Activated naive CD8-positive, alpha-beta T cell treated with anti-CD3 and anti-CD28 coated beads, Interleukin-2, amount 10 ng/mL, durations not matched to agents 7 days and 5 days (primary cell): ENCODE data around the gene USP50. TPM values are rescaled to one million over a fixed set of nuclear protein-coding genes. Genes with fewer than 3 reads are reported as not detected.
A peak's percentile ranks its signal among the peaks of the same experiment; 100 is the strongest.
"Not testable (repeated sequence)": the region's sequence is repeated elsewhere in the genome, so short reads cannot be mapped to it uniquely, and the experiment has no call there.

Source experiments
- ATAC-seq: fragments of 150-1000 bp; cut with Tn5 transposase; one replicate; pipeline ENCODE4 v1.10.0; 2021; ENCODE audit warnings: low read depth, moderate library complexity
- POLR2A ChIA-PET: fragments of 350-600 bp; sonication (Branson Sonifier 250); formaldehyde crosslinking; loops from one replicate; lab custom pipeline; 2021; ENCODE audit warnings: antibody characterized with exemption; lab: Charles Lee
- DNase-seq: peaks from one replicate; pipeline ENCODE4 v3.0.0; 2021
- H3K27ac Mint-ChIP-seq: one replicate; pipeline ENCODE4 v1.8.0; 2022; ENCODE audit warnings: mild to moderate bottlenecking, mixed read lengths
- H3K27me3 Mint-ChIP-seq: one replicate; pipeline ENCODE4 v1.8.0; 2022; ENCODE audit warnings: mild to moderate bottlenecking, moderate library complexity, mixed read lengths
- H3K36me3 Mint-ChIP-seq: one replicate; pipeline ENCODE4 v1.8.0; 2021; ENCODE audit warnings: mild to moderate bottlenecking, mixed read lengths
- H3K4me1 Mint-ChIP-seq: one replicate; pipeline ENCODE4 v1.8.0; 2021; ENCODE audit warnings: mixed read lengths
- H3K4me3 Mint-ChIP-seq: one replicate; pipeline ENCODE4 v1.8.0; 2022; ENCODE audit warnings: mild to moderate bottlenecking, moderate library complexity, mixed read lengths
- H3K9me3 Mint-ChIP-seq: one replicate; pipeline ENCODE4 v1.8.0; 2021; ENCODE audit warnings: mixed read lengths
- total RNA-seq, 2 experiments: library from RNA; stranded (reverse); gene quantifications; one replicate each; pipeline ENCODE4 v1.2.3, GENCODE V29; 2021

USP50 gene
- under 1 TPM in 1 of 2 experiments, not detected in 1; 0.54 TPM for total RNA-seq

DNA sequence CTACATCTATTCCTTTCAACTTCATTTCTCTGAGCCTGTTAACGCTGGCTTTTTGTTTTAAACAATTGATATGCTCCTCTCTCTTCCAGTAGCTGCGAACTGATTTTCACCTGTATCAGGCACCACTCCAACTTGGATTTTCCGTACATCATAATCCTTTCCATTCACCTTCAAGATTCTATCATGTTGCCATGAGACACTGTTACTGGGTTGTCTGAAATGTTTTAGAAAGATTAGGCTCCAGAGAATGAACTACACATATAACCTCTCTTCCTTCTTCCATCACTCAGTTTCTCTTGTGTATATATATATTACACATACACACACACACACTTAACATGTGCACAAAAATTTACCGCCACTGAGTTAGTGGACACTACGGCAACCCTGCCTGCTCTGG lies at the start of gene USP50:
USP50 (minus strand) TSS at position 101 of the 400 bp plus-strand sequence. CDS start 141 bp downstream, outside the sequence.
- POLR2A ChIA-PET = no interaction called here

DNA sequence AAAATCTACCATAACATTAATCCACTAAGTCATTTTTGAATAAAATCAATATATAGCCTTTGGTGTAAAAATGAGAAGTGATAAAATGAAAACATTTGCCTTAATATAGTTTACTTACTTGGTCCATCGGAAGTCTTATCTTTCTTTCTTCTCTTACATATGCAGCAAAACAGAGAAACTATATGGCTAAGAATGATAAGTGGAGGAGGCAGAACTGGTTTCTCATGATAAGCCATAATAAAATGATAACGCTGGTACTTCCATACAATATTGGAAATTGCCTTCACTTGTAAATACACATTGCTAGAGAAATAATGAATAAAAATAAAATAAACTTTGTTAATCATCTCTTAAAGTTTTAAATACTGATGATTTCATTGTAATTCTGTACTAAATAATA lies 47.8 kb upstream of the USP50 start:
- Mint-ChIP-seq H3K4me3 (no peak overlapping the region), H3K27ac (no peak overlapping the region), H3K9me3 (no peaks in the 10 kb centered on the region), H3K4me1 (peaks cover 2% of the 10 kb centered on the region), H3K27me3 (no peaks in the 10 kb centered on the region), H3K36me3 (peaks cover 27% of the 10 kb centered on the region)
- ATAC-seq = no peak
- POLR2A ChIA-PET = no interaction called here
- no peak for DNase-seq

More for the DNA sequence above, at the start of gene USP50:
- DNase-seq = no peak
- Mint-ChIP-seq H3K27me3 (peaks cover 2% of the 10 kb centered on the region), H3K4me1 (no peaks in the 10 kb centered on the region), H3K36me3 (no peaks in the 10 kb centered on the region), H3K9me3 (no peaks in the 10 kb centered on the region), H3K4me3 (no peak within 1 kb of the TSS), H3K27ac (no peak within 1 kb of the TSS)
- no peak for ATAC-seq

DNA sequence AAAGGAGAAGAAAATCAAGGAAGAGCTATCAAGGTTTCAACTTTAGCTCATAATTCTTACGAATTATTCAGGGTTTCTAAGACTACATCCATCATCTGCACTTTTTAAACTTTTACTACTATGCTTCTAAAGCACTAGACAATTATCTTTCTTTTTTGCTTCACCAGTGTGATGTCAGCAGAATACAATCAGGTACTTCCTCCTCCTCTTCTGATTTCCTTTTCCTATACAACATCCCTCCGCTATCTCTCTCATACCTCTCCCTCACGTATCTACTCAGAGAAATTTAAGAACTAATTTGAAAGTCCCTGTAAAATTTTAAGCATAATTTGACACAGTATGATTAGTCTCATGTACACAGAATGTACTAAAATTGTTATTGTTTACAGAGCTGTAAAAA lies 47.3 kb upstream of the USP50 start:
- no peaks in the 10 kb centered on the region for H3K27me3 Mint-ChIP-seq

GRCh38 chr15:50590288-50590687 lies 43.8 kb upstream of the USP50 start:
- Mint-ChIP-seq H3K36me3 (peaks cover 30% of the 10 kb centered on the region), H3K9me3 (no peaks in the 10 kb centered on the region), H3K4me1 (peaks cover 2% of the 10 kb centered on the region), H3K4me3 (no peak overlapping the region), H3K27ac (no peak overlapping the region), H3K27me3 (no peaks in the 10 kb centered on the region)
- DNase-seq (no peak), ATAC-seq (no peak)
- POLR2A ChIA-PET = no interaction called here

More for the DNA sequence above, 47.3 kb upstream of the USP50 start:
- POLR2A ChIA-PET = no interaction called here
- peaks cover 28% of the 10 kb centered on the region for H3K36me3 Mint-ChIP-seq
- no peak overlapping the region for H3K4me3 Mint-ChIP-seq
- DNase-seq (no peak), ATAC-seq (no peak)
- H3K9me3 Mint-ChIP-seq = no peaks in the 10 kb centered on the region
- peaks cover 2% of the 10 kb centered on the region for H3K4me1 Mint-ChIP-seq
- no peak overlapping the region for H3K27ac Mint-ChIP-seq

GRCh38 chr15:50577492-50577891 lies 31.0 kb upstream of the USP50 start:
- no peak for ATAC-seq
- POLR2A ChIA-PET = no interaction called here
- peaks cover 18% of the 10 kb centered on the region for H3K36me3 Mint-ChIP-seq

DNA sequence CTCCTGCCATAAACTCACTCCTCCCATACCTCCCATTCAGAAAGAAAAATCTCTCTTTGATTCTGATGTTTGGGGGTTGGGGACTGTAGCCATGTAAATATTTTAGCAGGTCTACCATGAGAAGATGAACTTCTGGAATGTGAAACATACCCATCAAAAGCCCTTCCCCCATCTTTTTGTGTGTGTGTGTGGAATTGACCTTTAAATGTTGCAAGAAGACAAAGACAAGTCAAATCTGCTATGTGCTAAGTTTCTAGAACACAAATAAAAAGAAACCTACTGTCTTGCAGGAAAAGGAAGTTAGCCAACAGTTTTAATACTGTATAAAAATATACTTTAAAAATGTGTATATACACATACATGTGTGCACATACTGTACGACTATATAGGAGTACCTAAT lies 29.7 kb upstream of the USP50 start:
- Mint-ChIP-seq H3K4me1 (peaks cover 5% of the 10 kb centered on the region), H3K27ac (no peak overlapping the region), H3K9me3 (no peaks in the 10 kb centered on the region), H3K36me3 (peaks cover 21% of the 10 kb centered on the region), H3K27me3 (no peaks in the 10 kb centered on the region), H3K4me3 (no peak overlapping the region)
- POLR2A ChIA-PET = no interaction called here
- DNase-seq (no peak), ATAC-seq (no peak)

More at GRCh38 chr15:50577492-50577891, 31.0 kb upstream of the USP50 start:
- peaks cover 5% of the 10 kb centered on the region for H3K4me1 Mint-ChIP-seq
- H3K27me3 Mint-ChIP-seq = no peaks in the 10 kb centered on the region
- no peak overlapping the region for H3K27ac Mint-ChIP-seq
- H3K4me3 Mint-ChIP-seq = no peak overlapping the region
- H3K9me3 Mint-ChIP-seq = no peaks in the 10 kb centered on the region
- no peak for DNase-seq

DNA sequence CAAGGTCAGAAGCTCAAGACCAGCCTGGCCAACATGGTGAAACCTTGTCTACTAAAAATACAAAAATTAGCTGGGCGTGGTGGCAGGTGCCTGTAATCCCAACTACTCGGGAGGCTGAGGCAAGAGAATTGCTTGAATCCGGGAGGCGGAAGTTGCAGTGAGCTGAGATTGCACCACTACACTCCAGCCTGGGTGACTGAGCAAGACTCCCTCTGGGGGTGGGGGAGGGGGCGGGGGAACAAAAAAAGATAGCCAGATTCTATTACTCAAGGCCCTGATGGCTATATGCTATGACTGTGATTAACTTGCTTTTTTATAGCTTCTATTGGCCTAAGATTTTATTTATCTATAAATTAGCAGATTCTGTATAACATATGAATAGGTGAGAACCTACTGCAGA lies 27.4 kb upstream of the USP50 start:
- peaks cover 28% of the 10 kb centered on the region for H3K36me3 Mint-ChIP-seq
- DNase-seq, H3K27me3 Mint-ChIP-seq, H3K4me1 Mint-ChIP-seq, H3K27ac Mint-ChIP-seq, H3K4me3 Mint-ChIP-seq, H3K9me3 Mint-ChIP-seq, ATAC-seq, POLR2A ChIA-PET: not testable (repeated sequence)

GRCh38 chr15:50563756-50564155 lies 17.3 kb upstream of the USP50 start:
- POLR2A ChIA-PET = no interaction called here
- ATAC-seq (no peak), DNase-seq (no peak)
- H3K9me3 Mint-ChIP-seq = no peaks in the 10 kb centered on the region
- no peak overlapping the region for H3K4me3 Mint-ChIP-seq
- no peaks in the 10 kb centered on the region for H3K27me3 Mint-ChIP-seq
- H3K4me1 Mint-ChIP-seq = peaks cover 13% of the 10 kb centered on the region
- H3K27ac Mint-ChIP-seq = no peak overlapping the region
- peaks cover 26% of the 10 kb centered on the region for H3K36me3 Mint-ChIP-seq

DNA sequence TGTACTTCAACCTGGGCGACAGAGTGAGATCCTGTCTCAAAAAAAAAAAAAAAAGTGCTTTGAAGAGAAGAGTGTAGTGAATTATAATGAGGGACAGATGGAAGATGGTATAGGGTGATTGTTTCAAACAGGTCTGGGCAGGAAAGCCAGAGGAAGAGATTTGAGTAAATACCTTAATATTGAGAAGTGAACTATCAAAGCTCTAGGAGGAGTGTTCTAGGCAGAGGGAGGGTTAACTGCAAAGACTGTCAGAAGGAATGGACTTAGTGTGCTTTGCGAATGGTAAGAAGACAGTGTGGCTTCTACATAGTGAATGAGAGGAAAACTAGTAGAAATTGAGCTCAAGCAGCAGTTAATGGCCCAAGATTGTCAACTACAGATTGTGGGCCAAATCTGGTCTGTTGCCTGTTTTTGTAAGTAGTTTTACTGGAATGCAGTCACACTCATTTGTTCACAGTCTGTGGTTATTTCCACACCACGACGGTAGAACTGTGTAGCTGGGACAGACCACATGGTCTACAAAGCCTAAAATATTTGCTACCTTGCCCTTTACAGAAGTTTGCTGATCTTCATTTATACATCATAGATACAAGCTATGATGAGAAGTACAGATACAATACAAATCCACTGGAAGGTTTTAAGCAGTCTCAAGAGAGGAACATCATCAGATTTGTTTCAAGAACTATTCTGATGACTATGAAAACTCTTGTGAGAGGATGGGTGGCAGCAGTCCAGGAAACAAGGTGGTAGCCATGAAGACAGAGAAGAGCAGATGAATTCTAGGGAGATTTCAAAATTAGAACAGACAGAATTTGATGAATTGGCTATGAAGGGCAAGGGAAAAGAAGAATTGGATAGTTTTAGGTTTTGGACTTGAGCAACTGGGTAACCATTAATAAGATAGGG lies 16.5 kb upstream of the USP50 start:
- no peaks in the 10 kb centered on the region for H3K9me3 Mint-ChIP-seq
- H3K4me1 Mint-ChIP-seq = peaks cover 13% of the 10 kb centered on the region
- DNase-seq (no peak), ATAC-seq (peak; percentile 67)
- H3K27me3 Mint-ChIP-seq = no peaks in the 10 kb centered on the region
- H3K27ac Mint-ChIP-seq = peak overlapping the region; percentile 68
- H3K4me3 Mint-ChIP-seq = peak overlapping the region; percentile 7
- peaks cover 26% of the 10 kb centered on the region for H3K36me3 Mint-ChIP-seq
- POLR2A ChIA-PET = interaction anchor here (0.7 to 1.0 kb wide), 3 partner anchors 20 to 346 kb away, joined by 3 read pairs; no protein-coding TSS in a partner anchor

- DNase-seq (no peak), ATAC-seq (peak; percentile 42)
- Mint-ChIP-seq H3K36me3 (peaks cover 34% of the 10 kb centered on the region), H3K9me3 (no peaks in the 10 kb centered on the region), H3K4me1 (peaks cover 22% of the 10 kb centered on the region), H3K4me3 (no peak overlapping the region), H3K27ac (no peak overlapping the region), H3K27me3 (no peaks in the 10 kb centered on the region)
- POLR2A ChIA-PET = interaction anchor here (0.6 kb wide), 1 partner anchor 295 kb away, joined by 3 read pairs; no protein-coding TSS in a partner anchor
Observed at GRCh38 chr15:50558012-50558411, 11.5 kb upstream of the USP50 start.

DNA sequence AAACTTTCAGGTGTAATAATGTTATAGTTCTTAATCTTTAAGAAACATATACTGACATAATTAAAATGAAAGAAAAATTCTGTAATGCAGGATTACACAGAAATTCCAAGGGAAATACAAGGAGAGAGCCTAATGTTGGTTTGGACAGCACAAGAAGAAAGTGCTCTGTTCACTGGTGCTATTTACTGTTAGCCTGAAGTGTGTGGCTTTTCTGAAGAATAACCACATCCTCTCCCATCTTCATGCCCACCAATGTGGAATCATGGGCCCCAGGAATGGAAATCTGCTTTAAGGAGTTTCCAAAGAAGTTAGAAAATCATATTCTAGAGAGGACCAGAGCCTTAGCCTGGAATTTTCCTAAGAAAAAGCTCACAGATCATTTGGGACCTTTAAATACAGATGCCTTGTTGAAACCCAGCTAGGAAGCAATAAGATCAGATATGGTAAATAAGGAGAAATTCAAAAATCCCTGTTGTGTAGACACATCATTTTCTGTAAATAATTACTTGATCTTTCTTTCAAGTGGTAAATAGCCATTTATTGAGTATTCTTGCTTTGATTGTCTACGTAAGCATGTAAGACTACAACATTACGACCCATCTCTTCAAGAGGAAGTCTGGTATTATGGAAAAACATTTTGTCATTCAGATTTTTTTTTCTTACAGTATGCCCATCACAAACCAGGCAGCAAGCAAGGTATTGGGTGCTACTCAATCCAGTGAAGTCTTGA lies 10.3 kb upstream of the USP50 start:
- no peaks in the 10 kb centered on the region for H3K27me3 Mint-ChIP-seq
- H3K4me1 Mint-ChIP-seq = peaks cover 15% of the 10 kb centered on the region
- peak overlapping the region; percentile 25 for H3K4me3 Mint-ChIP-seq

DNA sequence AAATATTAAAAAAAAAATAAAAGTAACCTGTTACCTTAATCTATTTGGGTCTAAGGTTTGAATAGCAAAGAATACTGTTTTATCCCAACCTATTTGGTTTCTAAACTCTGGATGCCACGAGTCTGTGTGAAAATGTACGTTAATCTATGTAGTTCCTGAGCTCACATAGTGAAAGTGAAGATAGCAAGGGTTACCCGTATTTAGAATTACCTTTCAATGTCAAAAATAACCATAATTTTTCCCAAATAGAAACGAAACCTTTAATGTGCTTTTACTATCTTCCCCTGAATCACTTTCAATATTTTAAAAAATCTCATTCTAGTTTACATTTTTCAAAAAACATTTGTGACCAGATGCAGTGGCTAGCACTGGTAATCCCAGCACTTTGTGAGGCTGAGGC lies 5.8 kb upstream of the USP50 start:
- Mint-ChIP-seq H3K36me3 (peaks cover 15% of the 10 kb centered on the region), H3K27ac (no peak overlapping the region), H3K9me3 (no peaks in the 10 kb centered on the region), H3K27me3 (peaks cover 2% of the 10 kb centered on the region), H3K4me3 (no peak overlapping the region), H3K4me1 (peaks cover 11% of the 10 kb centered on the region)
- no peak for DNase-seq
- POLR2A ChIA-PET = no interaction called here
- no peak for ATAC-seq

More for the DNA sequence above, 10.3 kb upstream of the USP50 start:
- ATAC-seq (no peak), DNase-seq (no peak)
- peak overlapping the region; percentile 21 for H3K27ac Mint-ChIP-seq
- POLR2A ChIA-PET = no interaction called here
- no peaks in the 10 kb centered on the region for H3K9me3 Mint-ChIP-seq
- H3K36me3 Mint-ChIP-seq = peaks cover 26% of the 10 kb centered on the region

DNA sequence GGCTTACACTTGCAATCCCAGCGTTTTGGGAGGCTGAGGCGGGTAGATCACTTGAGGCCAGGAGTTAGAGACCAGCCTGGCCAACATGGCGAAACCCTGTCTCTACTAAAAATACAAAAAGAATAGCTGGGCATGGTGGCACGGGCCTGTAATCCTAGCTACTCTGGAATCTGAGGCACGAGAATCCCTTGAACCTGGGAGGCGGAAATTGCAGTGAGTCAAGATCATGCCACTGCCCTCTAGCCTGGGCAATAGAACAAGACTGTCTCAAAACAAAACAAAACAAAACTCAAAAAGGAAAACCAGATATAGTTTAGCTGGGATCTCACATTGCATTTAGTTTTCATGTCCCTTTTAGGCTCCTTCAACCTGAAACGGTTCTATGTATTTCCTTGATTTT lies 2.9 kb upstream of the USP50 start:
- ATAC-seq (no peak), DNase-seq (no peak)
- peaks cover 4% of the 10 kb centered on the region for H3K36me3 Mint-ChIP-seq
- H3K4me1 Mint-ChIP-seq = no peaks in the 10 kb centered on the region
- POLR2A ChIA-PET = no interaction called here
- H3K9me3 Mint-ChIP-seq = no peaks in the 10 kb centered on the region
- H3K27me3 Mint-ChIP-seq = peaks cover 2% of the 10 kb centered on the region
- H3K4me3 Mint-ChIP-seq = no peak overlapping the region
- H3K27ac Mint-ChIP-seq = no peak overlapping the region
